NCI-H2227 (cell line): ENCODE measurements around the gene KANSL1L.
"Not testable (repeated sequence)": the region's sequence is repeated elsewhere in the genome, so short reads cannot be mapped to it uniquely, and the experiment has no call there.

Experiments used
- DNase-seq: peaks from one replicate; lab custom pipeline; 2025; ENCODE audit not compliant: unreplicated experiment; lab: John Stamatoyannopoulos, UW

The KANSL1L gene

GRCh38 chr2:210177769-210178168, 6.6 kb upstream of the KANSL1L start:
- DNase-seq, result no peak

GRCh38 chr2:210177115-210177514, 5.9 kb upstream of the KANSL1L start:
- not testable (repeated sequence) for DNase-seq

GRCh38 chr2:210174086-210174485, 2.9 kb upstream of the KANSL1L start:
- DNase-seq, result no peak

GRCh38 chr2:210172219-210172575, 988 bp upstream of the KANSL1L start:
- no peak for DNase-seq

GRCh38 chr2:210170446-210171303, 534 bp downstream of the KANSL1L start:
- DNase-seq, result peak; percentile 99

- DNase-seq, result no peak
Observed at GRCh38 chr2:210170196-210170445, 1.1 kb downstream of the KANSL1L start.

GRCh38 chr2:210169516-210170195, 1.6 kb downstream of the KANSL1L start:
- peak; percentile 45 for DNase-seq

GRCh38 chr2:210167227-210167626, 4.0 kb downstream of the KANSL1L start:
- no peak for DNase-seq

- DNase-seq, result no peak
Observed at GRCh38 chr2:210162466-210163124, 8.6 kb downstream of the KANSL1L start.

- DNase-seq, result no peak
Observed at GRCh38 chr2:210159059-210159458, 12.2 kb downstream of the KANSL1L start.

GRCh38 chr2:210158236-210158635, 13.0 kb downstream of the KANSL1L start:
- DNase-seq, result no peak

- no peak for DNase-seq
Observed at GRCh38 chr2:210157526-210157925, 13.7 kb downstream of the KANSL1L start.

GRCh38 chr2:210147614-210148013, 23.6 kb downstream of the KANSL1L start:
- no peak for DNase-seq

- no peak for DNase-seq
Observed at GRCh38 chr2:210132239-210132638, 39.0 kb downstream of the KANSL1L start.

GRCh38 chr2:210128961-210129360, 42.2 kb downstream of the KANSL1L start:
- DNase-seq, result peak; percentile 30

GRCh38 chr2:210113614-210114235, 57.5 kb downstream of the KANSL1L start:
- peak; percentile 8 for DNase-seq

- DNase-seq, result no peak
Observed at GRCh38 chr2:210112871-210113270, 58.3 kb downstream of the KANSL1L start.

- no peak for DNase-seq
Observed at GRCh38 chr2:210099940-210100339, 71.3 kb downstream of the KANSL1L start.

GRCh38 chr2:210094787-210095186, 76.4 kb downstream of the KANSL1L start:
- no peak for DNase-seq

- no peak for DNase-seq
Observed at GRCh38 chr2:210092791-210093190, 78.4 kb downstream of the KANSL1L start.

GRCh38 chr2:210086930-210087329, 84.3 kb downstream of the KANSL1L start:
- no peak for DNase-seq

GRCh38 chr2:210086292-210086691, 84.9 kb downstream of the KANSL1L start:
- no peak for DNase-seq
